HEK293 (cell line): Measurements from ENCODE around the gene AR.

Source experiments
- CTCF ChIA-PET: fragments of 350-600 bp; formaldehyde crosslinking; extraction: SDS; loops from one replicate; lab custom pipeline; 2021; ENCODE audit warnings: antibody characterized with exemption; lab: Yijun Ruan, JAX
- POLR2A ChIA-PET: fragments of 300-600 bp; formaldehyde crosslinking; extraction: SDS; loops from one replicate; lab custom pipeline; 2020; ENCODE audit warnings: antibody characterized with exemption, inconsistent platforms; lab: Yijun Ruan, JAX
- H3K27ac ChIP-seq: fragments of 200-500 bp; sonication (Bioruptor generic); 2 replicates; pipeline ENCODE4 v1.5.1; 2014; ENCODE audit warnings: low read depth, low read length, control low read depth, inconsistent platforms; ENCODE audit errors: extremely low read depth
- H3K36me3 ChIP-seq, 2 experiments: fragments of 200-500 bp in 1 of 2; sonication (Bioruptor generic) in 1 of 2; 1 replicate in 1 of 2; 2 replicates in 1 of 2; pipeline ENCODE4 v1.5.1; 2014 to 2017; ENCODE audit warnings: inconsistent platforms in 2 of 2, low read length in 2 of 2; ENCODE audit not compliant: control insufficient read depth in 2 of 2, insufficient read depth in 1 of 2
- H3K4me1 ChIP-seq: fragments of 200-500 bp; sonication (Bioruptor generic); 2 replicates; pipeline ENCODE4 v1.5.1; 2014; ENCODE audit warnings: mild to moderate bottlenecking, low read length, inconsistent platforms; ENCODE audit not compliant: control insufficient read depth, insufficient read depth
- H3K4me3 ChIP-seq: 2 replicates; pipeline ENCODE4 v1.5.1; 2011; ENCODE audit warnings: low read depth, mild to moderate bottlenecking, control low read depth, low read length, moderate library complexity
- H3K9me3 ChIP-seq: fragments of 200-500 bp; sonication (Bioruptor generic); 2 replicates; pipeline ENCODE4 v1.5.1; 2014; ENCODE audit warnings: low read depth, low read length, inconsistent platforms; ENCODE audit not compliant: control insufficient read depth, insufficient read depth
- IKZF3 ChIP-seq: fragments of 450-650 bp; IDR thresholded peaks from 2 replicates; pipeline ENCODE4 v1.5.0; 2018; ENCODE audit warnings: missing biosample characterization, mild to moderate bottlenecking, missing genetic modification characterization, moderate library complexity
- KLF8 ChIP-seq: fragments of 450-650 bp; formaldehyde crosslinking; IDR thresholded peaks from 2 replicates; pipeline ENCODE4 v1.5.1; 2016; ENCODE audit warnings: missing biosample characterization, missing genetic modification characterization
- PRDM1 ChIP-seq: fragments of 450-650 bp; formaldehyde crosslinking; IDR thresholded peaks from 2 replicates; pipeline ENCODE4; 2016; ENCODE audit warnings: missing biosample characterization, missing genetic modification characterization
- SETDB1 ChIP-seq: IDR thresholded peaks from one replicate; pipeline ENCODE4 v1.6.1; 2017; ENCODE audit warnings: mild to moderate bottlenecking, low read length, moderate library complexity, mixed read lengths; ENCODE audit not compliant: insufficient read length
- TCF7L2 ChIP-seq: IDR thresholded peaks from 2 replicates; pipeline ENCODE4 v1.6.1; 2011; ENCODE audit warnings: low read depth, mild to moderate bottlenecking, inconsistent platforms, low read length, moderate library complexity, borderline replicate concordance
- YY2 ChIP-seq: fragments of 450-650 bp; formaldehyde crosslinking; IDR thresholded peaks from 2 replicates; pipeline ENCODE4 v1.5.1; 2016; ENCODE audit warnings: missing biosample characterization, missing genetic modification characterization
- ZBTB21 ChIP-seq: fragments of 450-650 bp; formaldehyde crosslinking; IDR thresholded peaks from 2 replicates; pipeline ENCODE4 v1.5.1; 2017; ENCODE audit warnings: missing biosample characterization, missing genetic modification characterization
- ZBTB44 ChIP-seq: fragments of 450-650 bp; IDR thresholded peaks from 2 replicates; pipeline ENCODE4 v1.5.1; 2018; ENCODE audit warnings: missing biosample characterization, mild to moderate bottlenecking, missing genetic modification characterization
- ZFP69B ChIP-seq: fragments of 450-650 bp; formaldehyde crosslinking; IDR thresholded peaks from 2 replicates; pipeline ENCODE4 v1.5.1; 2016; ENCODE audit warnings: missing biosample characterization, missing genetic modification characterization
- ZNF169 ChIP-seq: fragments of 450-650 bp; formaldehyde crosslinking; IDR thresholded peaks from 2 replicates; pipeline ENCODE4 v1.5.1; 2016; ENCODE audit warnings: missing biosample characterization, missing genetic modification characterization
- ZNF324 ChIP-seq: fragments of 450-650 bp; formaldehyde crosslinking; IDR thresholded peaks from 2 replicates; pipeline ENCODE4 v1.5.1; 2016; ENCODE audit warnings: missing biosample characterization, missing genetic modification characterization
- ZNF366 ChIP-seq: fragments of 450-650 bp; formaldehyde crosslinking; conservative IDR thresholded peaks from 2 replicates; pipeline ENCODE4 v1.5.1; 2016; ENCODE audit warnings: missing biosample characterization, missing genetic modification characterization
- ZNF521 ChIP-seq: fragments of 450-650 bp; formaldehyde crosslinking; IDR thresholded peaks from 2 replicates; pipeline ENCODE4 v1.5.1; 2017; ENCODE audit warnings: missing biosample characterization, mild to moderate bottlenecking, missing genetic modification characterization
- ZNF624 ChIP-seq: fragments of 450-650 bp; formaldehyde crosslinking; IDR thresholded peaks from 2 replicates; pipeline ENCODE4 v1.5.1; 2017; ENCODE audit warnings: missing biosample characterization, missing genetic modification characterization
- ZNF677 ChIP-seq: fragments of 450-650 bp; IDR thresholded peaks from 2 replicates; pipeline ENCODE4 v1.5.0; 2018; ENCODE audit warnings: missing biosample characterization, mild to moderate bottlenecking, missing genetic modification characterization, moderate library complexity
- ZNF776 ChIP-seq: fragments of 450-650 bp; formaldehyde crosslinking; IDR thresholded peaks from 2 replicates; pipeline ENCODE4 v1.5.0; 2017; ENCODE audit warnings: missing biosample characterization, missing genetic modification characterization, borderline replicate concordance
- ZNF837 ChIP-seq: fragments of 450-650 bp; formaldehyde crosslinking; IDR thresholded peaks from 2 replicates; pipeline ENCODE4 v1.5.1; 2016; ENCODE audit warnings: missing biosample characterization, missing genetic modification characterization
- TF ChIP-seq, protein P1 (sequence below): fragments of 450-650 bp; formaldehyde crosslinking; IDR thresholded peaks from 2 replicates; pipeline ENCODE4 v1.5.1; 2016; ENCODE audit warnings: missing biosample characterization, missing genetic modification characterization
- TF ChIP-seq, protein P2 (sequence below): fragments of 450-650 bp; formaldehyde crosslinking; IDR thresholded peaks from 2 replicates; pipeline ENCODE4 v1.5.1; 2017; ENCODE audit warnings: missing biosample characterization, missing genetic modification characterization
- TF ChIP-seq, protein P3 (sequence below): fragments of 450-650 bp; formaldehyde crosslinking; IDR thresholded peaks from 2 replicates; pipeline ENCODE4 v1.5.1; 2017; ENCODE audit warnings: missing biosample characterization, missing genetic modification characterization

The AR gene

DNA sequence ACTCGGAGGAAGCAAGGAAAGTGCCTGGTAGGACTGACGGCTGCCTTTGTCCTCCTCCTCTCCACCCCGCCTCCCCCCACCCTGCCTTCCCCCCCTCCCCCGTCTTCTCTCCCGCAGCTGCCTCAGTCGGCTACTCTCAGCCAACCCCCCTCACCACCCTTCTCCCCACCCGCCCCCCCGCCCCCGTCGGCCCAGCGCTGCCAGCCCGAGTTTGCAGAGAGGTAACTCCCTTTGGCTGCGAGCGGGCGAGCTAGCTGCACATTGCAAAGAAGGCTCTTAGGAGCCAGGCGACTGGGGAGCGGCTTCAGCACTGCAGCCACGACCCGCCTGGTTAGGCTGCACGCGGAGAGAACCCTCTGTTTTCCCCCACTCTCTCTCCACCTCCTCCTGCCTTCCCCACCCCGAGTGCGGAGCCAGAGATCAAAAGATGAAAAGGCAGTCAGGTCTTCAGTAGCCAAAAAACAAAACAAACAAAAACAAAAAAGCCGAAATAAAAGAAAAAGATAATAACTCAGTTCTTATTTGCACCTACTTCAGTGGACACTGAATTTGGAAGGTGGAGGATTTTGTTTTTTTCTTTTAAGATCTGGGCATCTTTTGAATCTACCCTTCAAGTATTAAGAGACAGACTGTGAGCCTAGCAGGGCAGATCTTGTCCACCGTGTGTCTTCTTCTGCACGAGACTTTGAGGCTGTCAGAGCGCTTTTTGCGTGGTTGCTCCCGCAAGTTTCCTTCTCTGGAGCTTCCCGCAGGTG, 637 bp downstream of the AR start:
- no peaks in the 10 kb centered on the region; the same call in 1 of the 2 replicates for H3K9me3 ChIP-seq
- TF ChIP-seq TCF7L2: peak; percentile 27; the same call in 1 of the 2 replicates
- no peak for TF ChIP-seq YY2 (tag by site-specific recombination)
- ChIA-PET POLR2A (interaction anchor here (0.6 kb wide), 1 partner anchor 15 kb away, joined by 3 read pairs; no protein-coding TSS in a partner anchor), CTCF (no interaction called here)
- no peak overlapping the region for H3K27ac ChIP-seq
- peak overlapping the region; percentile 30 for H3K4me3 ChIP-seq
- no peaks in the 10 kb centered on the region for H3K36me3 ChIP-seq
- H3K4me1 ChIP-seq: no peaks in the 10 kb centered on the region

DNA sequence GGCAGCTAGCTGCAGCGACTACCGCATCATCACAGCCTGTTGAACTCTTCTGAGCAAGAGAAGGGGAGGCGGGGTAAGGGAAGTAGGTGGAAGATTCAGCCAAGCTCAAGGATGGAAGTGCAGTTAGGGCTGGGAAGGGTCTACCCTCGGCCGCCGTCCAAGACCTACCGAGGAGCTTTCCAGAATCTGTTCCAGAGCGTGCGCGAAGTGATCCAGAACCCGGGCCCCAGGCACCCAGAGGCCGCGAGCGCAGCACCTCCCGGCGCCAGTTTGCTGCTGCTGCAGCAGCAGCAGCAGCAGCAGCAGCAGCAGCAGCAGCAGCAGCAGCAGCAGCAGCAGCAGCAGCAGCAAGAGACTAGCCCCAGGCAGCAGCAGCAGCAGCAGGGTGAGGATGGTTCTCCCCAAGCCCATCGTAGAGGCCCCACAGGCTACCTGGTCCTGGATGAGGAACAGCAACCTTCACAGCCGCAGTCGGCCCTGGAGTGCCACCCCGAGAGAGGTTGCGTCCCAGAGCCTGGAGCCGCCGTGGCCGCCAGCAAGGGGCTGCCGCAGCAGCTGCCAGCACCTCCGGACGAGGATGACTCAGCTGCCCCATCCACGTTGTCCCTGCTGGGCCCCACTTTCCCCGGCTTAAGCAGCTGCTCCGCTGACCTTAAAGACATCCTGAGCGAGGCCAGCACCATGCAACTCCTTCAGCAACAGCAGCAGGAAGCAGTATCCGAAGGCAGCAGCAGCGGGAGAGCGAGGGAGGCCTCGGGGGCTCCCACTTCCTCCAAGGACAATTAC, 1.4 kb downstream of the AR start:
- H3K9me3 ChIP-seq: no peaks in the 10 kb centered on the region; the same call in 1 of the 2 replicates
- 0 out of 2 replicates have a peak, but pooled peaks have one; percentile 23 for TF ChIP-seq ZNF169
- peak; percentile 55 for TF ChIP-seq ZBTB44 (tag by site-specific recombination)
- TF ChIP-seq PRDM1 (tag by site-specific recombination): no peak
- peak; percentile 62; the same call in 1 of the 2 replicates for TF ChIP-seq ZFP69B (tag by site-specific recombination)
- no peak for TF ChIP-seq ZNF677 (tag by site-specific recombination)
- POLR2A ChIA-PET: no interaction called here
- no peaks in the 10 kb centered on the region for H3K4me1 ChIP-seq
- H3K27ac ChIP-seq: no peak overlapping the region
- H3K4me3 ChIP-seq: peak overlapping the region; percentile 43
- CTCF ChIA-PET: no interaction called here
- H3K36me3 ChIP-seq: no peaks in the 10 kb centered on the region

- POLR2A ChIA-PET: no interaction called here
- Histone ChIP-seq H3K9me3 (no peaks in the 10 kb centered on the region; the same call in 1 of the 2 replicates), H3K4me3 (peak overlapping the region; percentile 43), H3K27ac (no peak overlapping the region), H3K4me1 (no peaks in the 10 kb centered on the region), H3K36me3 (no peaks in the 10 kb centered on the region)
- CTCF ChIA-PET: interaction anchor here (1.3 kb wide), 1 partner anchor 10 kb away, joined by 4 read pairs; no protein-coding TSS in a partner anchor
- no peak for TF ChIP-seq ZNF837
- no peak for TF ChIP-seq ZNF624 (tag by site-specific recombination)
- no peak for TF ChIP-seq ZNF366 (tag by site-specific recombination)
- TF ChIP-seq, protein P1, sequence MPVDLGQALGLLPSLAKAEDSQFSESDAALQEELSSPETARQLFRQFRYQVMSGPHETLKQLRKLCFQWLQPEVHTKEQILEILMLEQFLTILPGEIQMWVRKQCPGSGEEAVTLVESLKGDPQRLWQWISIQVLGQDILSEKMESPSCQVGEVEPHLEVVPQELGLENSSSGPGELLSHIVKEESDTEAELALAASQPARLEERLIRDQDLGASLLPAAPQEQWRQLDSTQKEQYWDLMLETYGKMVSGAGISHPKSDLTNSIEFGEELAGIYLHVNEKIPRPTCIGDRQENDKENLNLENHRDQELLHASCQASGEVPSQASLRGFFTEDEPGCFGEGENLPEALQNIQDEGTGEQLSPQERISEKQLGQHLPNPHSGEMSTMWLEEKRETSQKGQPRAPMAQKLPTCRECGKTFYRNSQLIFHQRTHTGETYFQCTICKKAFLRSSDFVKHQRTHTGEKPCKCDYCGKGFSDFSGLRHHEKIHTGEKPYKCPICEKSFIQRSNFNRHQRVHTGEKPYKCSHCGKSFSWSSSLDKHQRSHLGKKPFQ: no peak
- no peak for TF ChIP-seq KLF8 (tag by site-specific recombination)
- TF ChIP-seq ZBTB21 (tag by site-specific recombination): no peak
- TF ChIP-seq SETDB1: no peak
- TF ChIP-seq, protein P2, sequence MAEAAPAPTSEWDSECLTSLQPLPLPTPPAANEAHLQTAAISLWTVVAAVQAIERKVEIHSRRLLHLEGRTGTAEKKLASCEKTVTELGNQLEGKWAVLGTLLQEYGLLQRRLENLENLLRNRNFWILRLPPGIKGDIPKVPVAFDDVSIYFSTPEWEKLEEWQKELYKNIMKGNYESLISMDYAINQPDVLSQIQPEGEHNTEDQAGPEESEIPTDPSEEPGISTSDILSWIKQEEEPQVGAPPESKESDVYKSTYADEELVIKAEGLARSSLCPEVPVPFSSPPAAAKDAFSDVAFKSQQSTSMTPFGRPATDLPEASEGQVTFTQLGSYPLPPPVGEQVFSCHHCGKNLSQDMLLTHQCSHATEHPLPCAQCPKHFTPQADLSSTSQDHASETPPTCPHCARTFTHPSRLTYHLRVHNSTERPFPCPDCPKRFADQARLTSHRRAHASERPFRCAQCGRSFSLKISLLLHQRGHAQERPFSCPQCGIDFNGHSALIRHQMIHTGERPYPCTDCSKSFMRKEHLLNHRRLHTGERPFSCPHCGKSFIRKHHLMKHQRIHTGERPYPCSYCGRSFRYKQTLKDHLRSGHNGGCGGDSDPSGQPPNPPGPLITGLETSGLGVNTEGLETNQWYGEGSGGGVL (tag by site-specific recombination): no peak
- TF ChIP-seq, protein P3, sequence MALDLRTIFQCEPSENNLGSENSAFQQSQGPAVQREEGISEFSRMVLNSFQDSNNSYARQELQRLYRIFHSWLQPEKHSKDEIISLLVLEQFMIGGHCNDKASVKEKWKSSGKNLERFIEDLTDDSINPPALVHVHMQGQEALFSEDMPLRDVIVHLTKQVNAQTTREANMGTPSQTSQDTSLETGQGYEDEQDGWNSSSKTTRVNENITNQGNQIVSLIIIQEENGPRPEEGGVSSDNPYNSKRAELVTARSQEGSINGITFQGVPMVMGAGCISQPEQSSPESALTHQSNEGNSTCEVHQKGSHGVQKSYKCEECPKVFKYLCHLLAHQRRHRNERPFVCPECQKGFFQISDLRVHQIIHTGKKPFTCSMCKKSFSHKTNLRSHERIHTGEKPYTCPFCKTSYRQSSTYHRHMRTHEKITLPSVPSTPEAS (tag by site-specific recombination): no peak
- TF ChIP-seq ZNF521 (tag by site-specific recombination): no peak
- TF ChIP-seq ZNF776 (tag by site-specific recombination): no peak
- no peak for TF ChIP-seq ZNF324 (tag by site-specific recombination)
- TF ChIP-seq IKZF3: no peak
Measured at GRCh38 chrX:67545893-67546495, 2.2 kb downstream of the AR start.
